DND-41 (cell line): Measurements from ENCODE around the gene NUDT19.

ENCODE experiments used
- ATAC-seq: fragments of 200-7000 bp; cut with Tn5 transposase; 3 replicates; pipeline ENCODE4 v1.9.1; 2021; ENCODE audit warnings: low read depth; ENCODE audit not compliant: insufficient read depth
- DNase-seq: peaks from one replicate; pipeline ENCODE4 v3.0.0-alpha.2; 2020
- H2AFZ ChIP-seq: 2 replicates; pipeline ENCODE4 v1.6.0; 2012; ENCODE audit warnings: low read depth, low read length
- H3K27ac ChIP-seq: 2 replicates; pipeline ENCODE4 v1.5.1; 2012; ENCODE audit warnings: low read length, inconsistent platforms
- H3K27me3 ChIP-seq: fragments of 200-600 bp; sonication (generic); 2 replicates; pipeline ENCODE4 v1.6.0; 2012; ENCODE audit warnings: low read length, mild to moderate bottlenecking, inconsistent platforms; ENCODE audit not compliant: insufficient read depth, poor library complexity
- H3K36me3 ChIP-seq: 2 replicates; pipeline ENCODE4 v1.5.1; 2012; ENCODE audit warnings: low read length, inconsistent platforms; ENCODE audit not compliant: insufficient read depth
- H3K4me1 ChIP-seq: 2 replicates; pipeline ENCODE4 v1.5.1; 2012; ENCODE audit warnings: mild to moderate bottlenecking, low read length; ENCODE audit not compliant: insufficient read depth
- H3K4me2 ChIP-seq: 2 replicates; pipeline ENCODE4 v1.6.0; 2012; ENCODE audit warnings: mild to moderate bottlenecking, moderate library complexity, low read length, inconsistent platforms; ENCODE audit not compliant: insufficient read depth
- H3K4me3 ChIP-seq, 2 experiments: fragments of 200-600 bp in 1 of 2; shearing (Covaris generic) in 1 of 2; 2 replicates each; pipeline ENCODE4 v1.5.1; 2012 to 2016; ENCODE audit warnings: inconsistent platforms in 2 of 2, low read length in 2 of 2, mild to moderate bottlenecking in 2 of 2, low read depth in 1 of 2, moderate library complexity in 1 of 2
- H3K79me2 ChIP-seq: 2 replicates; pipeline ENCODE4 v1.6.0; 2012; ENCODE audit warnings: low read length, inconsistent platforms; ENCODE audit not compliant: insufficient read depth
- H3K9ac ChIP-seq: 2 replicates; pipeline ENCODE4 v1.6.0; 2012; ENCODE audit warnings: low read depth, mild to moderate bottlenecking, inconsistent platforms, low read length, moderate library complexity
- H3K9me3 ChIP-seq: 2 replicates; pipeline ENCODE4 v1.5.1; 2012; ENCODE audit warnings: low read length, moderate library complexity, mild to moderate bottlenecking, inconsistent platforms; ENCODE audit not compliant: insufficient read depth, severe bottlenecking
- H4K20me1 ChIP-seq: 2 replicates; pipeline ENCODE4 v1.6.0; 2012; ENCODE audit warnings: low read length; ENCODE audit not compliant: insufficient read depth
- EZH2 ChIP-seq: IDR thresholded peaks from 3 replicates; pipeline ENCODE4 v1.6.1; 2012; ENCODE audit warnings: borderline replicate concordance, low read depth, mild to moderate bottlenecking, moderate library complexity, low read length, inconsistent platforms; ENCODE audit not compliant: severe bottlenecking
- TF ChIP-seq, protein P1 (sequence below): IDR thresholded peaks from 2 replicates; pipeline ENCODE4 v1.5.1; 2012; ENCODE audit warnings: borderline replicate concordance, low read length, moderate library complexity, mild to moderate bottlenecking; ENCODE audit not compliant: poor library complexity, severe bottlenecking; ENCODE audit errors: extremely low read depth

The NUDT19 gene

DNA sequence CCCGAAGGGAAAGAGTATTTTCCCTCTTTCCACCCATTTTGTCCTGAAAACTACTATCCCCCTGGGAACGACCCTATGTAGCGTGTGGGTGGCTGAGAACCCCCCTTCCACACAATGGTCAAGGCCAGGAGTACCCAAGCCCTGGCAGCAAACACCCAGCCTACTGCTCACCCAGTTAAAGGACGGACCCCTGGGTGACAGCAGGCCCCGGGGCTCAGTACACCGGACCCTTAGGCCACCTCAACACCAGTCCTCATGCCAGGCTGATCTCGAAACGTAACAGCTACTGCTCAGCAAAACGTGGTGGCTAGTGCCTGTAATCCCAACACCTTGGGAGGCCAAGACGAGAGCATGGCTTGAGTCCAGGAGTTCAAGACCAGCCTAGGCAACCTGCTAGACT is 18.0 kb upstream of the NUDT19 start:
- Histone ChIP-seq H3K36me3 (peaks cover 11% of the 10 kb centered on the region), H3K4me3 (peak overlapping the region in 1 of 2 experiments; percentile 98; a peak in 2 of 4 replicates), H3K27me3 (no peaks in the 10 kb centered on the region), H3K9ac (peak overlapping the region; percentile 79), H3K4me2 (peak overlapping the region; percentile 84), H4K20me1 (peaks cover 55% of the 10 kb centered on the region), H2AFZ (no peak overlapping the region), H3K9me3 (no peaks in the 10 kb centered on the region), H3K79me2 (peaks cover 62% of the 10 kb centered on the region), H3K27ac (no peak overlapping the region), H3K4me1 (peaks cover 32% of the 10 kb centered on the region)
- TF ChIP-seq, protein P1, sequence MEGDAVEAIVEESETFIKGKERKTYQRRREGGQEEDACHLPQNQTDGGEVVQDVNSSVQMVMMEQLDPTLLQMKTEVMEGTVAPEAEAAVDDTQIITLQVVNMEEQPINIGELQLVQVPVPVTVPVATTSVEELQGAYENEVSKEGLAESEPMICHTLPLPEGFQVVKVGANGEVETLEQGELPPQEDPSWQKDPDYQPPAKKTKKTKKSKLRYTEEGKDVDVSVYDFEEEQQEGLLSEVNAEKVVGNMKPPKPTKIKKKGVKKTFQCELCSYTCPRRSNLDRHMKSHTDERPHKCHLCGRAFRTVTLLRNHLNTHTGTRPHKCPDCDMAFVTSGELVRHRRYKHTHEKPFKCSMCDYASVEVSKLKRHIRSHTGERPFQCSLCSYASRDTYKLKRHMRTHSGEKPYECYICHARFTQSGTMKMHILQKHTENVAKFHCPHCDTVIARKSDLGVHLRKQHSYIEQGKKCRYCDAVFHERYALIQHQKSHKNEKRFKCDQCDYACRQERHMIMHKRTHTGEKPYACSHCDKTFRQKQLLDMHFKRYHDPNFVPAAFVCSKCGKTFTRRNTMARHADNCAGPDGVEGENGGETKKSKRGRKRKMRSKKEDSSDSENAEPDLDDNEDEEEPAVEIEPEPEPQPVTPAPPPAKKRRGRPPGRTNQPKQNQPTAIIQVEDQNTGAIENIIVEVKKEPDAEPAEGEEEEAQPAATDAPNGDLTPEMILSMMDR = no peak
- no peak for TF ChIP-seq EZH2
- ATAC-seq (no peak), DNase-seq (no peak)

DNA sequence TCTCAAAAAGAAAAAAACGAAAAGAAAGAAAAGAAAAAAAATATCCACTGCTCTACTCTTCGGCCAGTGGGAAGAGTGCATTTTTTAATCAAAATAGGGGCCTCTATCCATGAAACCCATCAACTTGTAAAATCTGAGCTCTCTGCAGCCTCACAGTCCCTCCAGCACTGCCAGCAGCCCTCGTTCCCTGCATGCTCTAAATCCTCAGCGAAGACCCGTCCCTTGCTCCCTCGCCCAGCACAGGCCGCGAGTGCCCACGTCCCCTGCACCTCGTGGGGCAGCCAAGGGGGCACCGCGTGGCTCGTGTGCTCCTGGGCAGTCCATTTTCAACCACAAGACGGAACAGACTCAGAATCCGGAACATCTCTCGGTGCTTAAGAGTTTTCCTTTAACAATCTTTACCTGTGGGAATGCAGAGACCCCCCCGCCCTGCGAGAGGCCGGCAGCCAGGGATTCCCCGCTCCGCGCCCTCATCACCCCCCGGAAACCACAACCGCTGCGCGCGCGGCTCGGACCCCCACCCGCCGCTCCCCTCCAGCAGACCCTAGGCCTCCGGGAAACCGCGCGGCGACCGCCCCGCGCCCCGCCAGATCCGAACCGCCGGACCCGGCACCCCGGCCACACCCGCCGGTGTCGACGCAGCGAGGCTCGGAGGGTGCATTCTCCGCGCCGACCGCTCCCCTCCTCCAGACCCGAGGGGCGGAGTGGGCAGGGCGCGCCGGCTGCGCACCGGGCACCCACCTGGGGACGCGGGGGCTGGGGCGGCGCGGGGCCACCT is 17.3 kb upstream of the NUDT19 start:
- no peaks in the 10 kb centered on the region for H3K27me3 ChIP-seq
- peak overlapping the region; percentile 89 for H2AFZ ChIP-seq
- peaks cover 54% of the 10 kb centered on the region for H3K79me2 ChIP-seq
- peak overlapping the region; percentile 90 to 98 for H3K4me3 ChIP-seq
- H3K27ac ChIP-seq = peak overlapping the region; percentile 72
- no peak; the same call in 2 of the 3 replicates for ATAC-seq
- peaks cover 32% of the 10 kb centered on the region for H3K4me1 ChIP-seq
- peak overlapping the region; percentile 84 for H3K4me2 ChIP-seq
- H4K20me1 ChIP-seq = peaks cover 48% of the 10 kb centered on the region
- no peak for TF ChIP-seq EZH2
- H3K9me3 ChIP-seq = no peaks in the 10 kb centered on the region
- peak overlapping the region; percentile 79 for H3K9ac ChIP-seq
- H3K36me3 ChIP-seq = peaks cover 11% of the 10 kb centered on the region
- peak; percentile 53 for DNase-seq

DNA sequence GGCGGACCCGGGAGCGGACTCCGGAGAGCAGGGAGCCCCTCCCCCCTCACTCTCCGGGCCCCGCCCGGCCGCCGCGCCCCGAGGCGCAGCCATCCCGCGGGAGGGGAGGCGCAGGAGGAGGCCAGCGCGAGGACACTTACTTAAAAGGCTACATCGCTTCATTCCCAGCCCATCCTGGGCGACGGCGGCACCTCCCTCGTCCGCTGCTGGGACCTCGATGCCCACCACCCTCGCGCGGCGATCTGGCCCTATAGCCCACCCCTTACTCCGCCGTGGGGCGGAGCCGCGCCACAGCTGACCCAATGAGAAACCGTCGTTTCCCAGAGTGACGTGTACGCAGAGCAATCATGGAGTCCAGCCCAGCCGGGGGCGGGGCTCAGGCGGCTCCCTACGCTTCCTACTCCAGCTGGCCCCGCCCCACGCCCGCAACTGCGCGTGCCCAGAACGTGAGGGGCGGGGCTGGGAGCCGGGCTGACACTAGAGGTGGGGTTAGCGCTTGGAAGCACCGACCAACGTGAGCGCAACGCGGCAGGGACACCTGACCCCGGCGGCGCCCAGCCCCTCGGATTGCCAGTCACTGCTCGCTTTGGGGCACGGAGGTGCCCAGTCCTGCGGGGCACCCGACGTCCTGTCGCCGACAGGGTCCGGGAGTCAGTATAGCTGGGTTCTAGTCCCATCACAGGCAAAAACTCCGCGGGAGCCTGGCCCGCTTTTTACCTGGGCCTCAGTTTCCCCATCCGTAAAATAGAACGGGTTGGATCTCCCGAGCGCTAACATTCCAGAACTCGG is 16.5 kb upstream of the NUDT19 start, which contains the start of gene ANKRD27:
Gene ANKRD27 (minus strand): TSS at position 250 of the 789 bp plus-strand sequence. CDS start 16,165 bp downstream, outside the sequence.
- peak; percentile 98 for DNase-seq
- Histone ChIP-seq H3K9me3 (no peaks in the 10 kb centered on the region), H2AFZ (peak within 1 kb of the TSS; percentile 89), H3K27me3 (no peaks in the 10 kb centered on the region), H3K27ac (peak within 1 kb of the TSS; percentile 72), H3K4me3 (peak within 1 kb of the TSS; percentile 90 to 98), H3K9ac (peak within 1 kb of the TSS; percentile 79), H3K36me3 (peaks cover 7% of the 10 kb centered on the region), H3K4me1 (peaks cover 32% of the 10 kb centered on the region), H3K79me2 (peaks cover 46% of the 10 kb centered on the region), H3K4me2 (peak within 1 kb of the TSS; percentile 84), H4K20me1 (peaks cover 40% of the 10 kb centered on the region)
- TF ChIP-seq, protein P1 = no peak
- no peak for TF ChIP-seq EZH2
- peak; percentile 95 for ATAC-seq

DNA sequence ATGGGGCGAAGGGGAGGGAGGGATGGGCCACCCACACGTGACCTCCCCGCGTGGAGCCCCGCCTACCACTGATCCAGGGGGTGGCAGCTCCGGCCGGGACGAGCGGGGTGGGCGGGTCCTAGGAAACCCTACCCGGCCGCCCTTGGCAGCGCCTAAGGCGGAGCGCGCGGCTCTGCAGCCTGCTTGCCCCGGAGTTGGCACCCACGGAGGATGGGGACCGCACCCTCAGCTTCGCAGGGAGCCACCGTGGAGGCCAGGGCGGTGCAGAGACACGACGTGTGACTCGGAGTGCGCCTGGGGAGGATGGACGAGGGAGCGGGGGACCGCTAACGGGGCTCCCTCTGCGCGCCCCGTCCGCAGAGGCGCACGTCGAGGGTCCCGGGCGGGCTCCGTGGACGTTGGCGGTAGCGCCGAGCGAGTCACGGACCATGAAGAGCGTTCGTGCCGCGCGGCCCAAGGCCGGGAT is 15.9 kb upstream of the NUDT19 start, which contains the start of gene RGS9BP:
Gene RGS9BP (plus strand): TSS at position 129 of the 466 bp plus-strand sequence. CDS start 416 bp downstream, outside the sequence.
- peak within 1 kb of the TSS; percentile 89 for H2AFZ ChIP-seq
- peak within 1 kb of the TSS; percentile 72 for H3K27ac ChIP-seq
- peaks cover 32% of the 10 kb centered on the region for H3K4me1 ChIP-seq
- H3K79me2 ChIP-seq = peaks cover 40% of the 10 kb centered on the region
- no peaks in the 10 kb centered on the region for H3K9me3 ChIP-seq
- peaks cover 37% of the 10 kb centered on the region for H4K20me1 ChIP-seq
- no peak for TF ChIP-seq EZH2
- TF ChIP-seq, protein P1 = no peak
- no peaks in the 10 kb centered on the region for H3K27me3 ChIP-seq
- DNase-seq (peak; percentile 81), ATAC-seq (peak; percentile 70)
- peak within 1 kb of the TSS; percentile 84 for H3K4me2 ChIP-seq
- peak within 1 kb of the TSS; percentile 79 for H3K9ac ChIP-seq
- H3K4me3 ChIP-seq = peak within 1 kb of the TSS; percentile 90 to 98
- peaks cover 7% of the 10 kb centered on the region for H3K36me3 ChIP-seq
